Measurements from ENCODE around the gene NUP43. TPM values are rescaled to one million over a fixed set of nuclear protein-coding genes. Genes with fewer than 3 reads are reported as not detected.

Gene NUP43
- total and polyA plus RNA-seq, 3 experiments from 2014 or later: 6.2 to 86.2 (median 82.3) TPM

DNA sequence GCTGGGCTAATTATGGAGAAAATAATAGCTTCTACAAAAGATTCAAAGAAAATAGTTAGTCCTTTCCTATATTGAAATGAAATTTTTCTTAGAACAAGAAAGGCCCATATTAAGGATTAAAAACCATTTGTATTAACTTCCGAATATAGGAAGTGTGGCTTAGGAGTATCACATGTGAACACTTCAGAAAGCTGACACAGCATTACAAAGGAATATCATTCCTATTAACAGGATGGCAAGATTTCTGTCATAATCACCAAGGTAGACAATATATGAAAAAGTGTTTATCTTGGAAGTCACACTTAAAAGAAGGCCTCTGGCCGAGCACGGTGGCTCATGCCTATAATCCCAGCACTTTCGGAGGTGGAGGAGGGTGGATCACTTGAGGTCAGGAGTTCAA lies 23.1 kb downstream of the NUP43 start:
- H3K27ac ChIP-seq (ENCODE audit: low read depth, low read length): no peak overlapping the region
- CTCF ChIA-PET: interaction anchor here (1.3 to 3.8 kb wide), 2 partner anchors 9 to 22 kb away, joined by 4 to 13 read pairs; partner anchors contain the start of gene NUP43

DNA sequence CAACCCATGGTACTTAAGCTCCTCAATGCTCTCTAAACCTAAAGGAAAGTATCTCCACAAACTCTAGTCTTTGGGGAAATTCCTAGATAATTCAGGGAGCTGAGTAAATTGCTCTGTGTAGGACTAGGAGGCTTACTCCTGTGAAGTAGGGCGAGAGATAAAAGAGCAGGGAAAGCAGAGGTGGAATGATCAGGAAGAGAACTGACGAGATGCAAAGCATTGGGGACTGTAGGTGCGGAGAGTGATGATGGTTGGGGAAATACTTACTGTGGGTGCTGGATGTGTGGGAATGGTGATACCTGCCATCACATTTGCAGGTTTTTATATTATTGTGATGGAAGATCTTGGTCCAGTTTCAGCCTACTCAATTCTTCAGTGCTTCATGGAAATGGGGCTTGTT lies 26.8 kb downstream of the NUP43 start:
- ChIA-PET CTCF (interaction anchor here (0.9 to 2.3 kb wide), 3 partner anchors 20 to 174 kb away, joined by 3 to 6 read pairs (median 5); partner anchors contain the start of gene PPIL4), POLR2A (no interaction called here)
- Histone ChIP-seq H3K36me3 (ENCODE audit: insufficient read depth, low read length) (no peaks in the 10 kb centered on the region), H3K9me3 (ENCODE audit: low read length) (no peaks in the 10 kb centered on the region), H3K27me3 (ENCODE audit: insufficient read depth, low read length, poor library complexity, severe bottlenecking) (no peaks in the 10 kb centered on the region), H3K4me1 (ENCODE audit: insufficient read depth, low read length) (peaks cover 15% of the 10 kb centered on the region), H3K27ac (ENCODE audit: low read depth, low read length) (no peak overlapping the region), H3K4me3 (ENCODE audit: low read length) (no peak overlapping the region)
- Mint-ChIP-seq H3K4me3 (peak overlapping the region; percentile 27 to 64 (median 55)), H3K27ac (peak overlapping the region in 5 of 8 donors; percentile 40 to 100 (median 65)), H3K27me3 (no peaks in the 10 kb centered on the region), H3K4me1 (peaks cover 30 to 48% (median 44%) of the 10 kb centered on the region in 3 donors), H3K9me3 (no peaks in the 10 kb centered on the region), H3K36me3 (peaks cover 0 to 22% (median 3%) of the 10 kb centered on the region in 3 donors)
- DNase-seq: no peak

More for the DNA sequence above, 23.1 kb downstream of the NUP43 start:
- Mint-ChIP-seq H3K27ac (no peak overlapping the region), H3K36me3 (peaks cover 0 to 36% (median 3%) of the 10 kb centered on the region in 3 donors), H3K4me3 (no peak overlapping the region), H3K27me3 (no peaks in the 10 kb centered on the region), H3K9me3 (no peaks in the 10 kb centered on the region), H3K4me1 (peaks cover 12 to 21% (median 18%) of the 10 kb centered on the region in 3 donors)
- Histone ChIP-seq H3K4me1 (ENCODE audit: insufficient read depth, low read length) (peaks cover under 1% of the 10 kb centered on the region), H3K27me3 (ENCODE audit: insufficient read depth, low read length, poor library complexity, severe bottlenecking) (no peaks in the 10 kb centered on the region), H3K36me3 (ENCODE audit: insufficient read depth, low read length) (no peaks in the 10 kb centered on the region), H3K9me3 (ENCODE audit: low read length) (no peaks in the 10 kb centered on the region), H3K4me3 (ENCODE audit: low read length) (no peak overlapping the region)
- DNase-seq: no peak
- POLR2A ChIA-PET: no interaction called here

DNA sequence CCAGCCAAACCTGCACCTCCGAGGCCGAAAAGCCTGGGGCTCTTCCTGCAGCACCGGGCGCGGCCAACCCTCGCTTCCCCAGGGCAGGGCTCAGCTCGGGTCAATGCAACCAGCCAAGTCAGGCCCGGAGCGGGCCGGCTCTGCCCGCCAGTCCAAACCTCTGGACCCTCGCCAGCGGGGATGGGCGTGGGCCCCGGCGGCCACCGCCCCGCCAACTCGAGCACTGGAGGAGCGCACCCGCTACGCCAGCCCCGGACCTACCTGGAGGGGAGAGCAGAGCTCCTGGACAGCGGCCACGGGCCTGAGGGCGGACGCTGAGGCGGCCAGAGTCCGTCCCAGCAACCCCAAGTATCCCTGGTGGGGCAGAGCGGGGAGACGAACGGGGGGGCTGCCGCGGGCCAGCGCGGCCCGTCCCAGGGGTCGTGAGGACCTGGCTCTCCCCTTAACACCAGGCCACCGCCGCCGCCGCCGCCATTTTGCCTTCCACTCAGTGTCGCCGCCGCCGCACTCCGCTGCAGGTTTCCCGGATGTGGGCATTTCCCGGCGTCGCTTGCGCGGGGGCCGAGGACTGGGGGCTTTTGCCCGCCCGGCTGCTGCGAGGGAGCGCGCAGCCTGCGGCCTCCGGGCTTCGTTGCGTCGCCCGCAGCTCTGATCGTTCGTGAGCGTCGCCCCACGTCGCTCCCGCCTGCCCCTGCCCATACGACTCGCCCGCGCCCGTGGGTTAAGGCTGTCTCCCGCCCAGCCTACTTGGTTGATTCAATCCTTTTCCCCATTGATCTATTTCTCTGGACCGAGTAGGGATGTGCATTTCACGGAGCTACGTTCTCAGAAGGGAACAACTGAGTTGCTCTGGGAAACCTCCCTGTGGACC lies 28.5 kb downstream of the NUP43 start, which contains the start of gene LATS1:
Gene LATS1, minus strand, starts transcription at position 514 of the 871 bp plus-strand sequence. CDS start 15,975 bp downstream, outside the sequence.
- H3K27ac Mint-ChIP-seq: peak within 1 kb of the TSS; percentile 96 to 100 (median 98)
- H3K4me1 ChIP-seq (ENCODE audit: insufficient read depth, low read length): peaks cover 15% of the 10 kb centered on the region
- H3K9me3 ChIP-seq (ENCODE audit: low read length): no peaks in the 10 kb centered on the region
- peak; percentile 90 to 94 (median 91) for DNase-seq
- no peaks in the 10 kb centered on the region for H3K27me3 Mint-ChIP-seq
- no peaks in the 10 kb centered on the region for H3K27me3 ChIP-seq (ENCODE audit: insufficient read depth, low read length, poor library complexity, severe bottlenecking)
- peak within 1 kb of the TSS; percentile 91 to 99 (median 97) for H3K4me3 Mint-ChIP-seq
- peak within 1 kb of the TSS; percentile 88 for H3K27ac ChIP-seq (ENCODE audit: low read depth, low read length)
- no peaks in the 10 kb centered on the region for H3K9me3 Mint-ChIP-seq
- CTCF ChIA-PET: interaction anchor here (0.7 to 2.6 kb wide), 8 partner anchors 8 to 153 kb away, joined by 3 to 16 read pairs (median 4); partner anchors contain the start of genes NUP43 and PCMT1
- peak within 1 kb of the TSS; percentile 87 for H3K4me3 ChIP-seq (ENCODE audit: low read length)
- peaks cover 41 to 59% (median 51%) of the 10 kb centered on the region in 3 donors for H3K4me1 Mint-ChIP-seq
- H3K36me3 Mint-ChIP-seq: peaks cover 0 to 19% (median 2%) of the 10 kb centered on the region in 3 donors
- H3K36me3 ChIP-seq (ENCODE audit: insufficient read depth, low read length): no peaks in the 10 kb centered on the region
- POLR2A ChIA-PET: interaction anchor here (0.6 to 2.4 kb wide), 7 partner anchors 18 to 216 kb away, joined by 3 to 20 read pairs (median 5); partner anchors contain the start of genes GINM1, PCMT1 and PPIL4

GRCh38 chr6:149717255-149717587 lies 29.1 kb downstream of the NUP43 start:
- ChIA-PET CTCF (interaction anchor here (0.9 to 2.6 kb wide), 4 partner anchors 9 to 135 kb away, joined by 3 to 16 read pairs (median 6); partner anchors contain the start of genes NUP43 and PCMT1), POLR2A (interaction anchor here (0.6 to 2.4 kb wide), 5 partner anchors 19 to 172 kb away, joined by 3 to 20 read pairs (median 6); partner anchors contain the start of genes GINM1, PCMT1 and PPIL4)
- peak overlapping the region; percentile 88 for H3K27ac ChIP-seq (ENCODE audit: low read depth, low read length)
- peak overlapping the region; percentile 87 for H3K4me3 ChIP-seq (ENCODE audit: low read length)
- peaks cover 15% of the 10 kb centered on the region for H3K4me1 ChIP-seq (ENCODE audit: insufficient read depth, low read length)
- H3K9me3 ChIP-seq (ENCODE audit: low read length): no peaks in the 10 kb centered on the region
- H3K27me3 ChIP-seq (ENCODE audit: insufficient read depth, low read length, poor library complexity, severe bottlenecking): no peaks in the 10 kb centered on the region
- Mint-ChIP-seq H3K27me3 (no peaks in the 10 kb centered on the region), H3K4me1 (peaks cover 41 to 59% (median 51%) of the 10 kb centered on the region in 3 donors), H3K9me3 (no peaks in the 10 kb centered on the region), H3K27ac (peak overlapping the region; percentile 91 to 100 (median 98)), H3K4me3 (peak overlapping the region; percentile 91 to 99 (median 97)), H3K36me3 (peaks cover 0 to 19% (median 2%) of the 10 kb centered on the region in 3 donors)
- no peak for DNase-seq
- H3K36me3 ChIP-seq (ENCODE audit: insufficient read depth, low read length): no peaks in the 10 kb centered on the region

GRCh38 chr6:149716181-149716963 lies 30.0 kb downstream of the NUP43 start:
- no peak for DNase-seq
- H3K27ac ChIP-seq (ENCODE audit: low read depth, low read length): peak overlapping the region; percentile 11
- Mint-ChIP-seq H3K27me3 (no peaks in the 10 kb centered on the region), H3K27ac (peak overlapping the region; percentile 57 to 100 (median 96)), H3K36me3 (peaks cover 0 to 24% (median 2%) of the 10 kb centered on the region in 3 donors), H3K4me3 (peak overlapping the region; percentile 91 to 99 (median 97)), H3K4me1 (peaks cover 46 to 67% (median 57%) of the 10 kb centered on the region in 3 donors), H3K9me3 (no peaks in the 10 kb centered on the region)
- POLR2A ChIA-PET: interaction anchor here (2.4 kb wide), 1 partner anchor 171 kb away, joined by 6 read pairs; the partner anchor contains the start of gene PPIL4
- H3K4me3 ChIP-seq (ENCODE audit: low read length): peak overlapping the region; percentile 87
- H3K36me3 ChIP-seq (ENCODE audit: insufficient read depth, low read length): no peaks in the 10 kb centered on the region
- no peaks in the 10 kb centered on the region for H3K27me3 ChIP-seq (ENCODE audit: insufficient read depth, low read length, poor library complexity, severe bottlenecking)
- no peaks in the 10 kb centered on the region for H3K9me3 ChIP-seq (ENCODE audit: low read length)
- peaks cover 15% of the 10 kb centered on the region for H3K4me1 ChIP-seq (ENCODE audit: insufficient read depth, low read length)
- CTCF ChIA-PET: interaction anchor here (2.2 to 2.6 kb wide), 2 partner anchors 30 to 34 kb away, joined by 8 to 16 read pairs; partner anchors contain the start of genes NUP43 and PCMT1

- Mint-ChIP-seq H3K27me3 (no peaks in the 10 kb centered on the region), H3K4me3 (peak overlapping the region in 1 of 7 donors; percentile 35), H3K27ac (peak overlapping the region in 1 of 8 donors; percentile 34), H3K4me1 (peaks cover 56 to 78% (median 69%) of the 10 kb centered on the region in 3 donors), H3K9me3 (no peaks in the 10 kb centered on the region), H3K36me3 (peaks cover 0 to 30% (median under 1%) of the 10 kb centered on the region in 3 donors)
- H3K9me3 ChIP-seq (ENCODE audit: low read length): no peaks in the 10 kb centered on the region
- no peaks in the 10 kb centered on the region for H3K36me3 ChIP-seq (ENCODE audit: insufficient read depth, low read length)
- H3K4me3 ChIP-seq (ENCODE audit: low read length): no peak overlapping the region
- DNase-seq: no peak
- peaks cover 29% of the 10 kb centered on the region for H3K4me1 ChIP-seq (ENCODE audit: insufficient read depth, low read length)
- H3K27me3 ChIP-seq (ENCODE audit: insufficient read depth, low read length, poor library complexity, severe bottlenecking): no peaks in the 10 kb centered on the region
- ChIA-PET POLR2A (no interaction called here), CTCF (no interaction called here)
- H3K27ac ChIP-seq (ENCODE audit: low read depth, low read length): no peak overlapping the region
Measured at GRCh38 chr6:149714442-149714841, 31.9 kb downstream of the NUP43 start.

- no peaks in the 10 kb centered on the region for H3K27me3 Mint-ChIP-seq
- peaks cover 0 to 20% (median 0%) of the 10 kb centered on the region in 3 donors for H3K36me3 Mint-ChIP-seq
- no peak for DNase-seq
- CTCF ChIA-PET: interaction anchor here (0.7 kb wide), 1 partner anchor 157 kb away, joined by 3 read pairs; no protein-coding TSS in a partner anchor
- Histone ChIP-seq H3K36me3 (ENCODE audit: insufficient read depth, low read length) (no peaks in the 10 kb centered on the region), H3K4me1 (ENCODE audit: insufficient read depth, low read length) (peaks cover 39% of the 10 kb centered on the region), H3K27me3 (ENCODE audit: insufficient read depth, low read length, poor library complexity, severe bottlenecking) (no peaks in the 10 kb centered on the region), H3K4me3 (ENCODE audit: low read length) (no peak overlapping the region), H3K9me3 (ENCODE audit: low read length) (no peaks in the 10 kb centered on the region), H3K27ac (ENCODE audit: low read depth, low read length) (no peak overlapping the region)
- POLR2A ChIA-PET: no interaction called here
- H3K9me3 Mint-ChIP-seq: no peaks in the 10 kb centered on the region
- H3K4me1 Mint-ChIP-seq: peaks cover 63 to 83% (median 73%) of the 10 kb centered on the region in 3 donors
- H3K27ac Mint-ChIP-seq: peak overlapping the region in 3 of 8 donors; percentile 2 to 43 (median 6)
- H3K4me3 Mint-ChIP-seq: peak overlapping the region in 1 of 7 donors; percentile 4
Measured at GRCh38 chr6:149711711-149712110, 34.6 kb downstream of the NUP43 start.
